ENCODE data around the gene LRP8.

Gene LRP8

DNA sequence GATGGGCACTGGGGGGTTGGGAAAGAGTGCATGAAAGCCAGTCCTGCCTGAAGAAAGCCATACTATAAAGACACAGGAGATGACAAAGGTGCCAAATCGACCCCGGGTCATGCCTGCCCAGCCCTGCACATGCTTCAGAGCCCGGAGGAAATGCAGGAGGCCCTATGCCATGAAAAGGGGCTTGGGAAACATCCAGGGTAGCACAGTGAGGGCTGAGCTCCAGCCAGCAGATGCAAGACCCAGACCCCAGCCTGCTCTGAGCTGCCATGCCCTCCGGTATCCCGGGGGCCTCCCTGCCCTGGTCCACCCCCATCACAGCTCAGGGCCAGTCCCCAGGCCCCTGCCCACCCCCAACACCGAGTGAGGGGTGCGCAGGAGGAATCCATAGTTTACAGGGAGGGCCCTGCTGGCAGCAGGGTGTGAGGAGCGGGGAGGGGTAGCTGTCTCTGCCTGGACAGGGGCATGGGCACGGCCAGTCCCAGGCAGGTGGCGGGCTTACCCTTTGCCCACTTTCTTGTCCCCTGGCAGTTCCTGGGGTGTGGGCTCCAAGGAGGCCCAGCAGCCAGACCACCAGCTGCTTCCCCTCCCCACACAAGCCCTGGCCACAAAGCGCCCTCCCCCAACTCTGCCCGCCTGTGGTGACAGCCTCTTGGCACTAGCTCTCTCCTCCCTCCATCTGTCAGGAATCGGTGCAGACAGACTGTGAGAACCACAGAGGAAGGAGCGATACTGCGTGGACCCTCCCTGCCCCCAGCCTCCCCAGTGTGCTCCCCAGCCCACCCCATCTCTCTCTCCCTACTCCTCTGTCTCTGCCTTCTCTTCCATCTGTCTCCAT lies 16.8 kb downstream of the LRP8 start:
- no peak for DNase-seq (ENCODE audit: low read depth)
- H3K4me3 ChIP-seq (ENCODE audit: low read length) = no peak overlapping the region
- TF ChIP-seq, protein P1, sequence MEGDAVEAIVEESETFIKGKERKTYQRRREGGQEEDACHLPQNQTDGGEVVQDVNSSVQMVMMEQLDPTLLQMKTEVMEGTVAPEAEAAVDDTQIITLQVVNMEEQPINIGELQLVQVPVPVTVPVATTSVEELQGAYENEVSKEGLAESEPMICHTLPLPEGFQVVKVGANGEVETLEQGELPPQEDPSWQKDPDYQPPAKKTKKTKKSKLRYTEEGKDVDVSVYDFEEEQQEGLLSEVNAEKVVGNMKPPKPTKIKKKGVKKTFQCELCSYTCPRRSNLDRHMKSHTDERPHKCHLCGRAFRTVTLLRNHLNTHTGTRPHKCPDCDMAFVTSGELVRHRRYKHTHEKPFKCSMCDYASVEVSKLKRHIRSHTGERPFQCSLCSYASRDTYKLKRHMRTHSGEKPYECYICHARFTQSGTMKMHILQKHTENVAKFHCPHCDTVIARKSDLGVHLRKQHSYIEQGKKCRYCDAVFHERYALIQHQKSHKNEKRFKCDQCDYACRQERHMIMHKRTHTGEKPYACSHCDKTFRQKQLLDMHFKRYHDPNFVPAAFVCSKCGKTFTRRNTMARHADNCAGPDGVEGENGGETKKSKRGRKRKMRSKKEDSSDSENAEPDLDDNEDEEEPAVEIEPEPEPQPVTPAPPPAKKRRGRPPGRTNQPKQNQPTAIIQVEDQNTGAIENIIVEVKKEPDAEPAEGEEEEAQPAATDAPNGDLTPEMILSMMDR (conservative IDR thresholded peaks at IDR 0.05; ENCODE audit: low read length) = no peak

DNA sequence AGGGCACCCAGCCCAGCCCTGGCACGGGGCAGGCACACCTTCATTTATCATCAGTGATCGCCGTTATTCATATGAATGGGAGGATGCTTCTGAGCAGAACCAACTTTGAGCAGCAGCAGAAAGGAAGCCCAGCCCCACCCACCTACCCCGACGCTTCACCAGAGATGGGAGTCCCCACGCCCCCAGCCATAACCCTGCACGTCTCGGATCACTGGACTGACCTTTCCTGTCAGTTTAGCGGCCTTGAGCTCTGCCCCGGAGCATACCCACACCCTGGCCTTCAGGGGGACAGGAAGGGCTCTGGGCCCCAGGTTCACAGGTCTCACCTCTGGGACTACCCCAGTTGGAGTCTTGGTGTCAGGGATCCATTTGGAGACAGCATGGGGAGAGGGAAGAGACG lies 18.1 kb downstream of the LRP8 start:
- DNase-seq (ENCODE audit: low read depth) = no peak
- H3K4me3 ChIP-seq (ENCODE audit: low read length) = no peak overlapping the region
- TF ChIP-seq, protein P1 (conservative IDR thresholded peaks at IDR 0.05; ENCODE audit: low read length) = no peak

DNA sequence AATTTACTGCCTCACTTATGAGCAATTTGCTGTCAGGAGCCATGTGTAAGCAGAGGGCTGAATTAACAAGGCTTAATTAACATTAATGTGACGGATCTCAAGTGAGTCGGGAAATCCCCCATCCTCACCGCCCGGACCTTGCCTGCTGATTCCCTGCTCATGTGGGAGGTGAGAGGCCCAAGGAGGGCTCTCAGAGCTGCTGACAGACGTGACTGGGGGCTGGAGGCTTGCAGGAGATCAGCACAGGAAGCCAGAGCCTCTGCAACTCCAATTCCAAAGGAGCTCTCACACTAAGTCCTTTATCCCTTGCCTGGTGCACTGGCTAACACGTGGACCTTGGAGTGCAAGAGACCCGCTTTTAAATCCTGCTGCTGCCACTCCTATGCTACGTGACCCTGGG lies 19.4 kb downstream of the LRP8 start:
- no peak overlapping the region for H3K4me3 ChIP-seq (ENCODE audit: low read length)
- no peak for DNase-seq (ENCODE audit: low read depth)
- TF ChIP-seq, protein P1 (conservative IDR thresholded peaks at IDR 0.05; ENCODE audit: low read length) = no peak

DNA sequence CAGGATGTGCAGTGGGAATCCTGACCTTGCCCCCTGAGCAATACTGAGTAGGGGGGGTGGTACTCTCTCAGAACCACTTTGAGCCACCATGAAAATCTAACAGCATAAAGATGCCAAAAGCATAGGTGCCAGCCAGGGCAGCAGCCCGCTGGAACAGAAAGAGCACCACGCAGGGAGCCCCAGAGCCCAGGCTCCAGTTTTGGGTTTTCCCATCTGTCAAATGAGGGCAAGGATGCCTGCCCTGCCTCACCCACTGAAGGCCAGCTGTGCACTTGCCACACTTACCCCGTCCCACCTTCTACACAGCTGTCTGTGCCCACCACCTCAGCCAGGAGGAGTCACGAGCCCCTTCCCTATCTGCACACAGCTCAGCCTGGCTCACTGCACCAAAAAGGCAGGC lies 20.8 kb downstream of the LRP8 start:
- H3K4me3 ChIP-seq (ENCODE audit: low read length) = no peak overlapping the region
- DNase-seq (ENCODE audit: low read depth) = no peak
- TF ChIP-seq, protein P1 (conservative IDR thresholded peaks at IDR 0.05; ENCODE audit: low read length) = no peak

DNA sequence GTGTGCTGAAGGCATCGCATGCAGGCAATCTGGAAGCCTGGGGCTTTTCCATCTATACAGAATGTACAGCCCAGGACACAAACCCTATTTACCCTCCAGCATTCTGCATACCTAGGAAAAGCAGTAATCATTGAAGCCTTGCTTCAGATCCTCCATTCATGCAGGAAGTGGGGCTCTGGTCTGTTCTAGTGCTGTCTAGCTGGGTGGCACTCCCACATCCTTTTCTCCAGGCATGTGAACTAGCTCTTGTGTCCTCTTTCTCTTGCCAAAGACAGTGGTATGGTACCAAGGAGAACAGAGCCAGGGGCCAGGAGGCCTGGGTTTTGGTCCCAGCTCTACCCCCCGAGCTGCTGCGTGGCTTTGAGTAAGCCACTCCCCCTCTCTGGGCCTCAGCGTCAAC lies 21.7 kb downstream of the LRP8 start:
- DNase-seq (ENCODE audit: low read depth) = no peak
- no peak overlapping the region for H3K4me3 ChIP-seq (ENCODE audit: low read length)
- TF ChIP-seq, protein P1 (conservative IDR thresholded peaks at IDR 0.05; ENCODE audit: low read length) = no peak

DNA sequence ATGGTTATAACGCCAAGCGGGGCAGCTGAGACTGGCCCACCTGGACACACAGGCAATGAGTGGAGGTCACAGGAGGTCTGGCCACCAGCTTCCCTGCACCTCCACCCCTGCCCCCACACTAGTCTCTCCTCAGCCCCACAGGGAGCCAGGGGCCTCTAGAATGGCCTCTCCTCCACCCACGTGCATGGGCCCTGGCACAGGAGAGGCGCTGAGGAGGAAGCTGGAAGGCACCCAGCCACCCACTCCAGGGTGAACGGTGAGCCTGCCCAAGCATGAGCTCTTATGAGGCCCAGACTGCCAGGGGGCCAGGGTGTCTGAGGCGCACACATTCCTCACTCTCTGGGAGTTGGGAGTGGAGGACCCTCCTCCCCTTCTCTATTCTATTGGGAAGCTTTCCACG lies 22.2 kb downstream of the LRP8 start:
- no peak overlapping the region for H3K4me3 ChIP-seq (ENCODE audit: low read length)
- DNase-seq (ENCODE audit: low read depth) = no peak
- TF ChIP-seq, protein P1 (conservative IDR thresholded peaks at IDR 0.05; ENCODE audit: low read length) = no peak

DNA sequence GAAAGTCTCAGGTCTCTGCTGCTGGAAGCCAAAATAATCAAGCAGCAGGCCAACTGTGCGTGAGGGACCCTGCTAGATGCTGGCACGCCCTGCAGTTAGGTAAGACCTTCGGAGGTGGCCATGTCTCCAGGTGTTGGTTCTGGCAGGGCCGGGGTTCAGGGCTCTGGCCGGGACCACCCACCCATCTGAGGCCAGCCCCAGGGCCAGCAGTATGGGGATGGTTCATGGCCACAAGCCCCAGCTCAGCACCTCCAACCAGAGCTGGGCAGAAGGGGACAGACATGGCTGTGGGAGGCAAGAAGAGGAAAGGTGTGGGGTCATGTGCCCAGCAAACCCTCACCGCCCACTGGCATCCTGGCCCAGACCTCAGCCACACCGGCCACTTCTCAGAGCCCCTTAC lies 23.3 kb downstream of the LRP8 start:
- H3K4me3 ChIP-seq (ENCODE audit: low read length) = no peak overlapping the region
- no peak for DNase-seq (ENCODE audit: low read depth)
- TF ChIP-seq, protein P1 (conservative IDR thresholded peaks at IDR 0.05; ENCODE audit: low read length) = no peak

Measured in AG10803 (cell line).